GM12891 (cell line): ENCODE results near the gene KLRF1.
A peak's percentile ranks its signal among the peaks of the same experiment; 100 is the strongest.

ENCODE experiments used
- DNase-seq: peaks from one replicate; pipeline ENCODE4 v3.0.0; 2011; ENCODE audit warnings: low spot score; ENCODE audit not compliant: insufficient read length
- FAIRE-seq: peaks from 2 replicates; lab custom pipeline; 2011; peaks lifted over from hg19 to GRCh38; lab: Jason Lieb, UNC
- PAX5 ChIP-seq: IDR thresholded peaks from 2 replicates; pipeline ENCODE4 v1.6.1; 2011; ENCODE audit warnings: low read length, moderate library complexity, mild to moderate bottlenecking; ENCODE audit not compliant: insufficient read depth, severe bottlenecking
- POLR2A ChIP-seq: IDR thresholded peaks from 2 replicates; pipeline ENCODE4 v1.6.1; 2011; ENCODE audit warnings: low read depth, low read length, control low read depth
- POLR2AphosphoS5 ChIP-seq: IDR thresholded peaks from 2 replicates; pipeline ENCODE4 v1.6.1; 2011; ENCODE audit warnings: low read depth, low read length, control low read depth
- POU2F2 ChIP-seq: IDR thresholded peaks from 2 replicates; pipeline ENCODE4 v1.6.1; 2011; ENCODE audit warnings: low read depth, mild to moderate bottlenecking, control low read depth, low read length, moderate library complexity
- SPI1 ChIP-seq: IDR thresholded peaks from 2 replicates; pipeline ENCODE4 v1.6.1; 2011; ENCODE audit warnings: low read depth, low read length, control low read depth
- TAF1 ChIP-seq: IDR thresholded peaks from 2 replicates; pipeline ENCODE4 v1.6.1; 2011; ENCODE audit warnings: low read depth, low read length, control low read depth

Gene KLRF1

GRCh38 chr12:9806714-9807113, 20.6 kb upstream of the KLRF1 start:
- TF ChIP-seq TAF1 = no peak
- no peak for TF ChIP-seq SPI1
- no peak for TF ChIP-seq POLR2A
- no peak for TF ChIP-seq POU2F2
- no peak for TF ChIP-seq PAX5
- TF ChIP-seq POLR2AphosphoS5 = no peak
- no peak for DNase-seq
- no peak for FAIRE-seq

- no peak for FAIRE-seq
- TF ChIP-seq SPI1 = no peak
- TF ChIP-seq PAX5 = no peak
- no peak for TF ChIP-seq TAF1
- TF ChIP-seq POLR2AphosphoS5 = no peak
- TF ChIP-seq POLR2A = no peak
- no peak for TF ChIP-seq POU2F2
- no peak for DNase-seq
Observed at GRCh38 chr12:9808504-9808903, 18.8 kb upstream of the KLRF1 start.

- FAIRE-seq = no peak
- DNase-seq = no peak
- TF ChIP-seq TAF1 = no peak
- no peak for TF ChIP-seq PAX5
- TF ChIP-seq SPI1 = no peak
- TF ChIP-seq POU2F2 = no peak
- no peak for TF ChIP-seq POLR2AphosphoS5
- no peak for TF ChIP-seq POLR2A
Observed at GRCh38 chr12:9809338-9809737, 17.9 kb upstream of the KLRF1 start.

GRCh38 chr12:9809866-9810265, 17.4 kb upstream of the KLRF1 start:
- TF ChIP-seq POLR2AphosphoS5 = no peak
- TF ChIP-seq POLR2A = no peak
- no peak for TF ChIP-seq POU2F2
- no peak for TF ChIP-seq PAX5
- no peak for TF ChIP-seq TAF1
- TF ChIP-seq SPI1 = no peak
- FAIRE-seq (no peak), DNase-seq (no peak)

- TF ChIP-seq POLR2AphosphoS5 = no peak
- TF ChIP-seq POLR2A = no peak
- no peak for TF ChIP-seq PAX5
- no peak for TF ChIP-seq POU2F2
- no peak for TF ChIP-seq TAF1
- no peak for TF ChIP-seq SPI1
- no peak for FAIRE-seq
Observed at GRCh38 chr12:9810671-9811070, 16.6 kb upstream of the KLRF1 start.

GRCh38 chr12:9811621-9812020, 15.7 kb upstream of the KLRF1 start:
- TF ChIP-seq POLR2A (no peak), POLR2AphosphoS5 (no peak), SPI1 (no peak), TAF1 (no peak), POU2F2 (no peak)
- FAIRE-seq (no peak), DNase-seq (no peak)

More at GRCh38 chr12:9810671-9811070, 16.6 kb upstream of the KLRF1 start:
- DNase-seq = no peak

GRCh38 chr12:9813821-9814798, 13.2 kb upstream of the KLRF1 start:
- peak; percentile 85 for DNase-seq
- peak; percentile 98 for FAIRE-seq
- TF ChIP-seq POLR2AphosphoS5 (no peak), PAX5 (no peak), SPI1 (no peak), POLR2A (no peak), POU2F2 (no peak), TAF1 (no peak)

GRCh38 chr12:9820281-9820930, 6.9 kb upstream of the KLRF1 start:
- no peak for TF ChIP-seq PAX5
- TF ChIP-seq POLR2AphosphoS5 = no peak
- TF ChIP-seq SPI1 = no peak
- no peak for TF ChIP-seq POLR2A
- TF ChIP-seq TAF1 = no peak
- TF ChIP-seq POU2F2 = no peak
- DNase-seq (no peak), FAIRE-seq (no peak)

- no peak for FAIRE-seq
- TF ChIP-seq PAX5 (no peak), POLR2AphosphoS5 (no peak), TAF1 (no peak), POU2F2 (no peak), SPI1 (no peak), POLR2A (no peak)
- no peak for DNase-seq
Observed at GRCh38 chr12:9829483-9829882, 2.2 kb downstream of the KLRF1 start.
